Tibial artery (tissue), 4 donors: Measurements from ENCODE around the gene FRG1.
"Not testable (repeated sequence)": the region's sequence is repeated elsewhere in the genome, so short reads cannot be mapped to it uniquely, and the experiment has no call there.

ENCODE experiments used
- DNase-seq, 2 donors: peaks; one replicate each; pipeline ENCODE4 v3.0.0-alpha.2; 2019
- H3K27ac ChIP-seq, 2 donors: fragments of 200-600 bp; sonication (generic) in 1 of 2; 1 replicate in 1 of 2; 2 replicates in 1 of 2; pipeline ENCODE4 v1.5.1; 2018 to 2019; ENCODE audit warnings: mild to moderate bottlenecking in 1 of 2
- H3K27me3 ChIP-seq, 2 donors: fragments of 200-600 bp; sonication (generic) in 1 of 2; one replicate each; pipeline versions ENCODE4 v1.5.1 to v1.6.0; 2016 to 2019
- H3K36me3 ChIP-seq, 3 donors: fragments of 200-600 bp; sonication (generic) in 2 of 3; one replicate each; pipeline ENCODE4 v1.5.1; 2016 to 2019; ENCODE audit warnings: mild to moderate bottlenecking in 2 of 3
- H3K4me1 ChIP-seq, 4 donors: fragments of 200-600 bp; sonication (generic) in 2 of 4; 1 replicate in 3 of 4; 2 replicates in 1 of 4; pipeline ENCODE4 v1.5.1; 2016 to 2019
- H3K4me3 ChIP-seq, 2 donors: fragments of 200-600 bp; sonication (generic) in 1 of 2; 1 replicate in 1 of 2; 2 replicates in 1 of 2; pipeline ENCODE4 v1.5.1; 2018 to 2019; ENCODE audit warnings: mild to moderate bottlenecking in 2 of 2
- H3K9me3 ChIP-seq, 3 donors: fragments of 200-600 bp; sonication (generic) in 1 of 3; one replicate each; pipeline ENCODE4 v1.5.1; 2016 to 2019
- CTCF ChIP-seq, 2 experiments: fragments of 200-600 bp in 1 of 2; fragments of 450-650 bp in 1 of 2; IDR thresholded peaks; one replicate each; pipeline ENCODE4 v1.5.1; 2017 to 2019; ENCODE audit warnings: antibody characterized with exemption in 2 of 2, mild to moderate bottlenecking in 1 of 2, moderate library complexity in 1 of 2
- intact Hi-C: fragments of 100-400 bp; cut with DNase I; formaldehyde crosslinking; loops from one replicate; pipeline ENCODE4 v1.15.0; 2023; ENCODE audit warnings: low total_unique reads

Gene FRG1

GRCh38 chr4:189973646-189974045 lies 33.0 kb downstream of the FRG1 start:
- no peak for TF ChIP-seq CTCF (IDR thresholded peaks at IDR 0.05)
- Histone ChIP-seq H3K9me3 (no peaks in the 10 kb centered on the region), H3K4me3 (no peak overlapping the region), H3K4me1 (no peaks in the 10 kb centered on the region), H3K27me3 (no peaks in the 10 kb centered on the region), H3K27ac (no peak overlapping the region), H3K36me3 (no peaks in the 10 kb centered on the region)
- no peak for DNase-seq
- intact Hi-C loops = no loop called here

- intact Hi-C loops = no loop called here
- TF ChIP-seq CTCF (IDR thresholded peaks at IDR 0.05) = no peak
- H3K4me3 ChIP-seq = no peak overlapping the region
Observed at GRCh38 chr4:189974056-189974455, 33.4 kb downstream of the FRG1 start.

GRCh38 chr4:189979196-189980047 lies 38.8 kb downstream of the FRG1 start:
- Histone ChIP-seq H3K4me3 (no peak overlapping the region), H3K27me3 (no peaks in the 10 kb centered on the region), H3K4me1 (no peaks in the 10 kb centered on the region), H3K36me3 (no peaks in the 10 kb centered on the region), H3K9me3 (no peaks in the 10 kb centered on the region), H3K27ac (no peak overlapping the region)
- no peak for DNase-seq
- TF ChIP-seq CTCF (IDR thresholded peaks at IDR 0.05) = no peak
- intact Hi-C loops = no loop called here

More at GRCh38 chr4:189974056-189974455, 33.4 kb downstream of the FRG1 start:
- Histone ChIP-seq H3K4me1 (no peaks in the 10 kb centered on the region), H3K27me3 (no peaks in the 10 kb centered on the region), H3K9me3 (no peaks in the 10 kb centered on the region), H3K36me3 (no peaks in the 10 kb centered on the region), H3K27ac (no peak overlapping the region)
- DNase-seq = no peak

- H3K9me3 ChIP-seq, intact Hi-C loops, H3K36me3 ChIP-seq, H3K27ac ChIP-seq, H3K27me3 ChIP-seq, H3K4me1 ChIP-seq, DNase-seq, H3K4me3 ChIP-seq: not testable (repeated sequence)
Observed at GRCh38 chr4:189980292-189980691, 39.6 kb downstream of the FRG1 start.

- TF ChIP-seq CTCF (IDR thresholded peaks at IDR 0.05) = no peak
- no peaks in the 10 kb centered on the region for H3K36me3 ChIP-seq
- no peak overlapping the region for H3K27ac ChIP-seq
- DNase-seq = no peak
- H3K4me3 ChIP-seq = no peak overlapping the region
- intact Hi-C loops = no loop called here
- H3K27me3 ChIP-seq = no peaks in the 10 kb centered on the region
- H3K4me1 ChIP-seq = no peaks in the 10 kb centered on the region
- no peaks in the 10 kb centered on the region for H3K9me3 ChIP-seq
Observed at GRCh38 chr4:189981970-189982369, 41.3 kb downstream of the FRG1 start.

- DNase-seq, H3K36me3 ChIP-seq, intact Hi-C loops: not testable (repeated sequence)
Observed at GRCh38 chr4:189983916-189984526, 43.3 kb downstream of the FRG1 start.

GRCh38 chr4:189984661-189985060 lies 44.0 kb downstream of the FRG1 start:
- H3K4me1 ChIP-seq, H3K36me3 ChIP-seq, intact Hi-C loops, H3K27ac ChIP-seq, DNase-seq, H3K9me3 ChIP-seq, H3K27me3 ChIP-seq, H3K4me3 ChIP-seq: not testable (repeated sequence)

More at GRCh38 chr4:189983916-189984526, 43.3 kb downstream of the FRG1 start:
- not testable (repeated sequence) for H3K27me3 ChIP-seq, H3K4me3 ChIP-seq, H3K27ac ChIP-seq, H3K4me1 ChIP-seq, H3K9me3 ChIP-seq

- intact Hi-C loops, H3K27ac ChIP-seq, H3K9me3 ChIP-seq: not testable (repeated sequence)
Observed at GRCh38 chr4:189985651-189986243, 45.1 kb downstream of the FRG1 start.

More at GRCh38 chr4:189985651-189986243, 45.1 kb downstream of the FRG1 start:
- DNase-seq, H3K36me3 ChIP-seq, H3K4me3 ChIP-seq, H3K4me1 ChIP-seq, H3K27me3 ChIP-seq: not testable (repeated sequence)
